Hepatocyte (in vitro differentiated cells): ENCODE measurements around the gene MAP4K2. TPM values are rescaled to one million over a fixed set of nuclear protein-coding genes. Genes with fewer than 3 reads are reported as not detected.

ENCODE experiments used
- DNase-seq: peaks from one replicate; pipeline ENCODE4 v3.0.0-alpha.2; 2016; ENCODE audit warnings: low spot score
- H2AFZ ChIP-seq: fragments of 200-600 bp; sonication (generic); 2 replicates; pipeline ENCODE4 v1.6.0; 2016; ENCODE audit warnings: antibody characterized with exemption, mild to moderate bottlenecking
- H3K27ac ChIP-seq: fragments of 200-600 bp; sonication (generic); 2 replicates; pipeline ENCODE4 v1.5.1; 2016; ENCODE audit warnings: mild to moderate bottlenecking
- H3K27me3 ChIP-seq: fragments of 200-600 bp; sonication (generic); 2 replicates; pipeline ENCODE4 v1.6.1; 2016
- H3K36me3 ChIP-seq: fragments of 200-600 bp; sonication (generic); replicated peaks from 2 replicates; pipeline ENCODE4 v1.5.1; 2016; ENCODE audit warnings: low read depth; ENCODE audit not compliant: insufficient read depth
- H3K4me1 ChIP-seq: fragments of 200-600 bp; sonication (generic); 2 replicates; pipeline ENCODE4 v1.5.1; 2016; ENCODE audit warnings: mild to moderate bottlenecking, moderate library complexity; ENCODE audit not compliant: insufficient read depth
- H3K4me2 ChIP-seq: fragments of 200-600 bp; sonication (generic); 2 replicates; pipeline ENCODE4 v1.6.0; 2016
- H3K4me3 ChIP-seq: fragments of 200-600 bp; sonication (generic); 2 replicates; pipeline ENCODE4 v1.5.1; 2016; ENCODE audit warnings: mild to moderate bottlenecking
- H3K79me2 ChIP-seq: fragments of 200-600 bp; sonication (generic); 2 replicates; pipeline ENCODE4 v1.6.0; 2017; ENCODE audit warnings: mild to moderate bottlenecking
- H3K9me2 ChIP-seq: fragments of 200-600 bp; sonication (generic); replicated peaks from 2 replicates; pipeline ENCODE4 v1.6.0; 2017; ENCODE audit warnings: mild to moderate bottlenecking; ENCODE audit not compliant: insufficient read depth
- H3K9me3 ChIP-seq: fragments of 200-600 bp; sonication (generic); 2 replicates; pipeline ENCODE4 v1.5.1; 2016; ENCODE audit warnings: low read depth, mild to moderate bottlenecking
- H4K20me1 ChIP-seq: fragments of 200-600 bp; sonication (generic); 2 replicates; pipeline ENCODE4 v1.6.0; 2016; ENCODE audit warnings: mild to moderate bottlenecking; ENCODE audit not compliant: insufficient read depth, poor library complexity, severe bottlenecking
- CTCF ChIP-seq: fragments of 200-600 bp; sonication (generic); IDR thresholded peaks from 2 replicates; pipeline ENCODE4 v1.5.1; 2016; ENCODE audit warnings: antibody characterized with exemption, mild to moderate bottlenecking; ENCODE audit not compliant: poor library complexity
- EZH2 ChIP-seq: fragments of 200-600 bp; sonication (generic); IDR thresholded peaks from 2 replicates; pipeline ENCODE4 v1.6.1; 2016; ENCODE audit warnings: antibody characterized with exemption, mild to moderate bottlenecking, borderline replicate concordance
- EZH2phosphoT487 ChIP-seq: fragments of 200-600 bp; sonication (generic); IDR thresholded peaks from one replicate; pipeline ENCODE4 v1.6.1; 2018; ENCODE audit warnings: antibody characterized with exemption, mild to moderate bottlenecking, low read depth, moderate library complexity; ENCODE audit not compliant: unreplicated experiment, severe bottlenecking
- WGBS: methylation state at CpG from one replicate; pipeline ENCODE4 v1.1.6; 2016; ENCODE audit warnings: low lambda C conversion rate; ENCODE audit errors: missing lambda C conversion rate; 5-methylcytosine and 5-hydroxymethylcytosine counted together
- polyA plus RNA-seq: library from polyadenylated mRNA; unstranded; fragments of >200 nt; fragmentation: Nextera tagmentation; extraction: Ambion mirVana; gene quantifications from 2 replicates; pipeline ENCODE4 v1.2.1, GENCODE V29; 2016
- total RNA-seq: library from RNA; depleted of rRNA; stranded (reverse); fragments of >200 nt; gene quantifications from 2 replicates; pipeline ENCODE4 v1.2.3, GENCODE V29; 2014

MAP4K2 gene
- total and polyA plus RNA-seq, 2 experiments from 2014 or later, result 7.8 to 9.0 TPM

GRCh38 chr11:64764753-64765152 is 38.3 kb downstream of the MAP4K2 start:
- H3K36me3 ChIP-seq, result peaks cover 6% of the 10 kb centered on the region
- no peaks in the 10 kb centered on the region for H3K9me3 ChIP-seq
- peaks cover 25% of the 10 kb centered on the region for H3K79me2 ChIP-seq
- DNase-seq, result no peak
- TF ChIP-seq CTCF (no peak), EZH2phosphoT487 (no peak), EZH2 (no peak)
- H3K9me2 ChIP-seq, result no peaks in the 10 kb centered on the region
- H4K20me1 ChIP-seq, result peaks cover 70% of the 10 kb centered on the region
- WGBS, result 96% methylated on average over 8 of the region's 8 CpGs
- H3K27me3 ChIP-seq, result no peaks in the 10 kb centered on the region
- no peak overlapping the region for H3K4me3 ChIP-seq
- no peak overlapping the region for H3K27ac ChIP-seq
- H3K4me1 ChIP-seq, result peaks cover 4% of the 10 kb centered on the region
- no peak overlapping the region for H2AFZ ChIP-seq
- H3K4me2 ChIP-seq, result no peak overlapping the region

GRCh38 chr11:64764040-64764611 is 38.9 kb downstream of the MAP4K2 start:
- peaks cover 9% of the 10 kb centered on the region for H3K4me1 ChIP-seq

GRCh38 chr11:64763526-64764039 is 39.4 kb downstream of the MAP4K2 start:
- no peak overlapping the region for H2AFZ ChIP-seq
- H3K36me3 ChIP-seq, result peaks cover 6% of the 10 kb centered on the region
- no peak overlapping the region for H3K4me2 ChIP-seq
- peaks cover 9% of the 10 kb centered on the region for H3K4me1 ChIP-seq
- no peaks in the 10 kb centered on the region for H3K9me3 ChIP-seq
- H3K27me3 ChIP-seq, result no peaks in the 10 kb centered on the region
- H4K20me1 ChIP-seq, result peaks cover 59% of the 10 kb centered on the region
- H3K79me2 ChIP-seq, result peaks cover 14% of the 10 kb centered on the region
- no peak overlapping the region for H3K4me3 ChIP-seq
- WGBS, result 87% methylated on average over 6 of the region's 6 CpGs
- no peak for DNase-seq
- TF ChIP-seq CTCF (no peak), EZH2 (no peak), EZH2phosphoT487 (no peak)
- no peak overlapping the region for H3K27ac ChIP-seq
- H3K9me2 ChIP-seq, result no peaks in the 10 kb centered on the region

More at GRCh38 chr11:64764040-64764611, 38.9 kb downstream of the MAP4K2 start:
- H3K9me3 ChIP-seq, result no peaks in the 10 kb centered on the region
- peaks cover 65% of the 10 kb centered on the region for H4K20me1 ChIP-seq
- no peak overlapping the region for H3K27ac ChIP-seq
- TF ChIP-seq EZH2 (no peak), CTCF (no peak), EZH2phosphoT487 (no peak)
- WGBS, result 85% methylated on average over 11 of the region's 11 CpGs
- H2AFZ ChIP-seq, result no peak overlapping the region
- H3K79me2 ChIP-seq, result peaks cover 19% of the 10 kb centered on the region
- H3K36me3 ChIP-seq, result peaks cover 6% of the 10 kb centered on the region
- no peaks in the 10 kb centered on the region for H3K27me3 ChIP-seq
- no peaks in the 10 kb centered on the region for H3K9me2 ChIP-seq
- no peak overlapping the region for H3K4me3 ChIP-seq
- DNase-seq, result no peak
- H3K4me2 ChIP-seq, result no peak overlapping the region
